ENCODE data around the gene CCL18.

- TF ChIP-seq CTCF (IDR thresholded peaks at IDR 0.05) (no peak), POLR2AphosphoS5 (IDR thresholded peaks at IDR 0.05; ENCODE audit: low read depth, low read length) (no peak), SIN3A (IDR thresholded peaks at IDR 0.05; ENCODE audit: borderline replicate concordance, insufficient read depth, low read depth, low read length) (no peak)
Observed at GRCh38 chr17:36019423-36019822, 44.6 kb upstream of the CCL18 start.
